GM19238 (cell line): ENCODE measurements around the gene RNASEH2A.

Source experiments
- DNase-seq: peaks from one replicate; pipeline ENCODE4 v3.0.0; 2011; ENCODE audit warnings: low spot score; ENCODE audit not compliant: insufficient read length

RNASEH2A gene

GRCh38 chr19:12782424-12783290 is 23.7 kb upstream of the RNASEH2A start:
- peak; percentile 68 for DNase-seq

- no peak for DNase-seq
Observed at GRCh38 chr19:12783291-12783848, 23.0 kb upstream of the RNASEH2A start.

- no peak for DNase-seq
Observed at GRCh38 chr19:12783849-12784393, 22.5 kb upstream of the RNASEH2A start.

GRCh38 chr19:12784394-12784870 is 22.0 kb upstream of the RNASEH2A start:
- DNase-seq, result no peak

GRCh38 chr19:12784871-12785430 is 21.4 kb upstream of the RNASEH2A start:
- DNase-seq, result no peak

- DNase-seq, result no peak
Observed at GRCh38 chr19:12785431-12786031, 20.9 kb upstream of the RNASEH2A start.

GRCh38 chr19:12786141-12786870 is 20.1 kb upstream of the RNASEH2A start:
- no peak for DNase-seq

- DNase-seq, result no peak
Observed at GRCh38 chr19:12786952-12787351, 19.4 kb upstream of the RNASEH2A start.

- DNase-seq, result no peak
Observed at GRCh38 chr19:12787458-12787857, 18.9 kb upstream of the RNASEH2A start.

GRCh38 chr19:12788042-12788681 is 18.2 kb upstream of the RNASEH2A start:
- no peak for DNase-seq

GRCh38 chr19:12788682-12789097 is 17.7 kb upstream of the RNASEH2A start:
- DNase-seq, result peak; percentile 72

GRCh38 chr19:12789098-12789903 is 17.1 kb upstream of the RNASEH2A start:
- DNase-seq, result no peak

GRCh38 chr19:12789904-12790619 is 16.3 kb upstream of the RNASEH2A start:
- DNase-seq, result peak; percentile 96

GRCh38 chr19:12790628-12791344 is 15.6 kb upstream of the RNASEH2A start:
- no peak for DNase-seq

GRCh38 chr19:12791345-12792050 is 14.9 kb upstream of the RNASEH2A start, which contains the start of gene JUNB:
TSS of gene JUNB (plus strand) at chr19:12791486. CDS start at chr19:12791772, 286 bp downstream.
- peak; percentile 86 for DNase-seq

- no peak for DNase-seq
Observed at GRCh38 chr19:12792051-12792852, 14.1 kb upstream of the RNASEH2A start.

- DNase-seq, result no peak
Observed at GRCh38 chr19:12792853-12793289, 13.5 kb upstream of the RNASEH2A start.
